ENCODE data around the gene TOMM70. TPM values are rescaled to one million over a fixed set of nuclear protein-coding genes. Genes with fewer than 3 reads are reported as not detected.

Gene TOMM70
- polyA plus RNA-seq, 2 of the 4 experiments (the other 2 are of a cell fraction) = 49.3 to 61.8 TPM

GRCh38 chr3:100427699-100428098 lies 26.8 kb upstream of the TOMM70 start:
- ChIA-PET CTCF (interaction anchor here (1.4 kb wide), 1 partner anchor 14 kb away, joined by 3 read pairs; no protein-coding TSS in a partner anchor), POLR2A (no interaction called here)
- H3K4me2 ChIP-seq = no peak overlapping the region
- DNase-seq (ENCODE audit: low read depth in 1 of 2, low spot score in 1 of 2) (no peak), ATAC-seq (no peak), FAIRE-seq (no peak)
- H3K4me1 ChIP-seq = peaks cover 13% of the 10 kb centered on the region
- WGBS (ENCODE audit: missing lambda C conversion rate) = 57% methylated on average over 2 of the region's 2 CpGs
- no peak overlapping the region for H3K27ac ChIP-seq
- no peak overlapping the region for H3K4me3 ChIP-seq
- H3K9me3 ChIP-seq = no peaks in the 10 kb centered on the region
- TF ChIP-seq SREBF2 (IDR thresholded peaks at IDR 0.05) (no peak), FOXS1 (CRISPR knock-in tag; IDR thresholded peaks at IDR 0.05) (no peak), CBX8 (IDR thresholded peaks at IDR 0.05) (no peak), HES2 (IDR thresholded peaks at IDR 0.05) (no peak), EHMT2 (IDR thresholded peaks at IDR 0.05; ENCODE audit: low read depth) (no peak), BCL3 (IDR thresholded peaks at IDR 0.05) (no peak), RARB (CRISPR knock-in tag; IDR thresholded peaks at IDR 0.05) (no peak), ZNF302 (CRISPR knock-in tag; IDR thresholded peaks at IDR 0.05) (no peak)

GRCh38 chr3:100426067-100426682 lies 25.3 kb upstream of the TOMM70 start:
- Histone ChIP-seq H3K9me3 (no peaks in the 10 kb centered on the region), H3K4me3 (no peak overlapping the region), H3K4me2 (peak overlapping the region; percentile 43; the same call in 2 of the 3 replicates), H3K4me1 (peaks cover 13% of the 10 kb centered on the region), H3K27ac (no peak overlapping the region)
- ChIA-PET CTCF (interaction anchor here (0.9 kb wide), 1 partner anchor 164 kb away, joined by 3 read pairs; no protein-coding TSS in a partner anchor), POLR2A (no interaction called here)
- 55% methylated on average over 8 of the region's 8 CpGs for WGBS (ENCODE audit: missing lambda C conversion rate)
- FAIRE-seq (no peak), ATAC-seq (no peak), DNase-seq (ENCODE audit: low read depth in 1 of 2, low spot score in 1 of 2) (no peak)
- TF ChIP-seq EHF (CRISPR knock-in tag; IDR thresholded peaks at IDR 0.05) (no peak), EP300 (IDR thresholded peaks at IDR 0.05) (no peak)

- H3K4me1 ChIP-seq = peaks cover 13% of the 10 kb centered on the region
- DNase-seq (ENCODE audit: low read depth in 1 of 2, low spot score in 1 of 2) = no peak
- H3K4me3 ChIP-seq = no peak overlapping the region
- ATAC-seq = no peak; a peak in 1 of 6 replicates
- FAIRE-seq = no peak
- CTCF ChIA-PET = interaction anchor here (1.3 kb wide), 1 partner anchor 22 kb away, joined by 3 read pairs; no protein-coding TSS in a partner anchor
- TF ChIP-seq RNF2 (IDR thresholded peaks at IDR 0.05; ENCODE audit: borderline replicate concordance, low read depth) (no peak), NFE2L2 (conservative IDR thresholded peaks at IDR 0.05; ENCODE audit: low read length) (no peak), TP53 (CRISPR knock-in tag; IDR thresholded peaks at IDR 0.05) (no peak), FOSB (CRISPR knock-in tag; IDR thresholded peaks at IDR 0.05) (no peak), CEBPB (IDR thresholded peaks at IDR 0.05) (peak; percentile 76 to 77)
- WGBS (ENCODE audit: missing lambda C conversion rate) = 3% methylated on average over 1 of the region's 1 CpG
- H3K27ac ChIP-seq = peak overlapping the region; percentile 9 to 37; a peak in 2 of 6 replicates
- POLR2A ChIA-PET = no interaction called here
- H3K9me3 ChIP-seq = no peaks in the 10 kb centered on the region
- H3K4me2 ChIP-seq = peak overlapping the region; percentile 43
These were observed 24.4 kb upstream of the TOMM70 start for GRCh38 chr3:100425316-100425715.

GRCh38 chr3:100424261-100424660 lies 23.4 kb upstream of the TOMM70 start:
- POLR2A ChIA-PET = no interaction called here
- H3K9me3 ChIP-seq = no peaks in the 10 kb centered on the region
- no peak overlapping the region for H3K4me2 ChIP-seq
- TF ChIP-seq ZNF302 (CRISPR knock-in tag; IDR thresholded peaks at IDR 0.05) = no peak
- TF ChIP-seq CEBPB (IDR thresholded peaks at IDR 0.05) = no peak
- TF ChIP-seq CHD2 (IDR thresholded peaks at IDR 0.05; ENCODE audit: low read length, partially characterized antibody) = no peak
- no peak for TF ChIP-seq HOXA7 (CRISPR knock-in tag; IDR thresholded peaks at IDR 0.05)
- WGBS (ENCODE audit: missing lambda C conversion rate) = 75% methylated on average over 2 of the region's 2 CpGs
- H3K27ac ChIP-seq = no peak overlapping the region
- CTCF ChIA-PET = interaction anchor here (1.2 to 1.3 kb wide), 2 partner anchors 21 to 39 kb away, joined by 3 read pairs; no protein-coding TSS in a partner anchor
- FAIRE-seq (no peak), ATAC-seq (no peak), DNase-seq (ENCODE audit: low read depth in 1 of 2, low spot score in 1 of 2) (no peak)
- no peak overlapping the region for H3K4me3 ChIP-seq
- peaks cover 13% of the 10 kb centered on the region for H3K4me1 ChIP-seq

Data from A549 (cell line).